Ishikawa (cell line): ENCODE results near the gene LRIG2.

Experiments used
- CEBPB ChIP-seq: IDR thresholded peaks from 2 replicates; pipeline ENCODE4 v1.6.1; 2012
- EGR1 ChIP-seq: IDR thresholded peaks from 2 replicates; pipeline ENCODE4 v1.6.1; 2012
- EP300 ChIP-seq: IDR thresholded peaks from 2 replicates; pipeline ENCODE4 v1.6.1; 2012; ENCODE audit warnings: borderline replicate concordance
- FOXM1 ChIP-seq: IDR thresholded peaks from 2 replicates; pipeline ENCODE4 v1.6.1; 2012; ENCODE audit warnings: low read depth, borderline replicate concordance
- RAD21 ChIP-seq: IDR thresholded peaks from 2 replicates; pipeline ENCODE4 v1.6.1; 2012; ENCODE audit warnings: low read depth
- TAF1 ChIP-seq: IDR thresholded peaks from 2 replicates; pipeline ENCODE4 v1.6.1; 2012; ENCODE audit warnings: low read depth, mild to moderate bottlenecking
- YY1 ChIP-seq: IDR thresholded peaks from 2 replicates; pipeline ENCODE4 v1.6.1; 2012; ENCODE audit warnings: low read depth
- ZBTB7A ChIP-seq: IDR thresholded peaks from 2 replicates; pipeline ENCODE4 v1.6.1; 2012; ENCODE audit warnings: low read depth
- TF ChIP-seq, protein P1 (sequence below): IDR thresholded peaks from 2 replicates; pipeline ENCODE4 v1.6.1; 2012; ENCODE audit warnings: low read depth, mild to moderate bottlenecking

GRCh38 chr1:113058941-113059706 lies 13.9 kb upstream of the LRIG2 start:
- TF ChIP-seq RAD21 = no peak
- TF ChIP-seq, protein P1, sequence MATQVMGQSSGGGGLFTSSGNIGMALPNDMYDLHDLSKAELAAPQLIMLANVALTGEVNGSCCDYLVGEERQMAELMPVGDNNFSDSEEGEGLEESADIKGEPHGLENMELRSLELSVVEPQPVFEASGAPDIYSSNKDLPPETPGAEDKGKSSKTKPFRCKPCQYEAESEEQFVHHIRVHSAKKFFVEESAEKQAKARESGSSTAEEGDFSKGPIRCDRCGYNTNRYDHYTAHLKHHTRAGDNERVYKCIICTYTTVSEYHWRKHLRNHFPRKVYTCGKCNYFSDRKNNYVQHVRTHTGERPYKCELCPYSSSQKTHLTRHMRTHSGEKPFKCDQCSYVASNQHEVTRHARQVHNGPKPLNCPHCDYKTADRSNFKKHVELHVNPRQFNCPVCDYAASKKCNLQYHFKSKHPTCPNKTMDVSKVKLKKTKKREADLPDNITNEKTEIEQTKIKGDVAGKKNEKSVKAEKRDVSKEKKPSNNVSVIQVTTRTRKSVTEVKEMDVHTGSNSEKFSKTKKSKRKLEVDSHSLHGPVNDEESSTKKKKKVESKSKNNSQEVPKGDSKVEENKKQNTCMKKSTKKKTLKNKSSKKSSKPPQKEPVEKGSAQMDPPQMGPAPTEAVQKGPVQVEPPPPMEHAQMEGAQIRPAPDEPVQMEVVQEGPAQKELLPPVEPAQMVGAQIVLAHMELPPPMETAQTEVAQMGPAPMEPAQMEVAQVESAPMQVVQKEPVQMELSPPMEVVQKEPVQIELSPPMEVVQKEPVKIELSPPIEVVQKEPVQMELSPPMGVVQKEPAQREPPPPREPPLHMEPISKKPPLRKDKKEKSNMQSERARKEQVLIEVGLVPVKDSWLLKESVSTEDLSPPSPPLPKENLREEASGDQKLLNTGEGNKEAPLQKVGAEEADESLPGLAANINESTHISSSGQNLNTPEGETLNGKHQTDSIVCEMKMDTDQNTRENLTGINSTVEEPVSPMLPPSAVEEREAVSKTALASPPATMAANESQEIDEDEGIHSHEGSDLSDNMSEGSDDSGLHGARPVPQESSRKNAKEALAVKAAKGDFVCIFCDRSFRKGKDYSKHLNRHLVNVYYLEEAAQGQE = no peak
- TF ChIP-seq EP300 = no peak
- no peak for TF ChIP-seq YY1
- TF ChIP-seq TAF1 = no peak
- no peak for TF ChIP-seq CEBPB
- no peak for TF ChIP-seq EGR1
- TF ChIP-seq ZBTB7A = no peak
- TF ChIP-seq FOXM1 = no peak
